NCI-H2081 (cell line): ENCODE measurements around the gene KDM5C.

ENCODE experiments used
- DNase-seq, 2 experiments: peaks; one replicate each; lab custom pipeline; 2025; lab: John Stamatoyannopoulos, UW

KDM5C gene

GRCh38 chrX:53224860-53225797 is at the start of gene KDM5C:
TSS of gene KDM5C (minus strand) at chrX:53225207. CDS start at chrX:53224889, 318 bp downstream.
- peak; percentile 96 to 97 for DNase-seq

DNA sequence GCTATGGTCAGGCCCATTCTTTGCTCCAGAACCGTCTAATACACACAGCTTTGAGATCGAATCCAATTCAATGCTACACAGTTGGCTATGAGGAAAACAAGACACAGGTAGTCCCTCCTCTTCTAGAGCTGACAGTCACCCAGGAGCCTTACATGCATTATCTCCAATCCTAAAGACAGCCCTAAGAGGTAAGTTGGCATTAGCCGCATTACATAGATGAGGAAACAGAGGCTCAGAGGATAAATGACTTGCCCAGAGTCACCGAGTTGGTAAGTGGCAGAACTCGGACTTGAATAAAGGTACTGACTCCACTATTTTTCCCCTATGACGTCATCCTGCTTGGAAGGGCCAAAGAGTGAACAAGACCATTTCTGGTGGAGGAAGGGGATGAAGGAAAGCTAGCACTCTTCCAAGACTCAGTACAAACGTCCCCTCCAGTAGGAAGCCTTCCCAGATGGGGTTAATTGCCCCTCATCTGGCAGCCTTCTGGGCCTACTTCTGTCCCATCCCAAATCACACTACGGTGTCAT is 47.9 kb upstream of the KDM5C start:
- DNase-seq: no peak

GRCh38 chrX:53269536-53270107 is 44.6 kb upstream of the KDM5C start:
- no peak for DNase-seq

DNA sequence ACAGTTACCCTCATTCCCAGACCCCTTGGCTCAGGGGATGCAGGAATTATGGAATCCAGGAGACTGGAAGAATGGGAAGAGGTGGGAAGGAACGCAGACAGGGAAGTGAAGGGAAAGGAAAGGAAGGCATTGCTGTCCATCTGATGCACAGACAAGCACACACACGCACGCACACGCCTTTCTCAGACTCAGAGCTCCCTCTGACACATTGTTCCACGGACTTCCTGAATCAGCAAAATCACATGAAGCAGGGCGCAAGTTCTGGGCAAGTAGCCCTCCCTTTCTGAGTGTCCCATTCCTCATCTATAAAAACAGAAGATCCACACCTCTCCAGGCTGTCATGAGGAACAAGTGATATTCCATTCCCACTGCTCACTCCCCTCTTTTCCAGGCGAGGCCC is 43.2 kb upstream of the KDM5C start:
- no peak for DNase-seq

DNA sequence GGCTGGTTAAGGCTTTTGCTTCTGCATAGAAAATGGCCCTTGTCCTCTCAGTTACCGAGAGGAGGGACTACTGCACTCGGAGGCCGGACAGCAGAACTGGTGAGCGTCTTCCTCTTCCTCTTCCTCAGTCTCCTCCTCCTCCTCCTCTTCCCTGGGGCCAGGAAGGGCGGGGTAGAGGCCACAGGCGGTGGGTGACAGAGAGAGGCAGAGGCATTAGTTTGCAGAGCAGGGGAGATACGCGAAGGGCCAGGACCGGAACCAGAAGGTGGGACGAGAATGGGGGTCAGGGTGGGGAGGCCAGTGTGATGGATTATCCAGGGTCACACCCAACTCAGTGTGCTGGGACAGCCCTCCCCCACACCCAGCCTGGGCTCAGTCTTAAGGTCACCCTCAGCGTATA is 41.9 kb upstream of the KDM5C start:
- DNase-seq: no peak

GRCh38 chrX:53265771-53266574 is 41.0 kb upstream of the KDM5C start:
- DNase-seq: no peak

GRCh38 chrX:53263597-53264094 is 38.6 kb upstream of the KDM5C start:
- no peak for DNase-seq

GRCh38 chrX:53262918-53263394 is 37.9 kb upstream of the KDM5C start:
- DNase-seq: no peak

DNA sequence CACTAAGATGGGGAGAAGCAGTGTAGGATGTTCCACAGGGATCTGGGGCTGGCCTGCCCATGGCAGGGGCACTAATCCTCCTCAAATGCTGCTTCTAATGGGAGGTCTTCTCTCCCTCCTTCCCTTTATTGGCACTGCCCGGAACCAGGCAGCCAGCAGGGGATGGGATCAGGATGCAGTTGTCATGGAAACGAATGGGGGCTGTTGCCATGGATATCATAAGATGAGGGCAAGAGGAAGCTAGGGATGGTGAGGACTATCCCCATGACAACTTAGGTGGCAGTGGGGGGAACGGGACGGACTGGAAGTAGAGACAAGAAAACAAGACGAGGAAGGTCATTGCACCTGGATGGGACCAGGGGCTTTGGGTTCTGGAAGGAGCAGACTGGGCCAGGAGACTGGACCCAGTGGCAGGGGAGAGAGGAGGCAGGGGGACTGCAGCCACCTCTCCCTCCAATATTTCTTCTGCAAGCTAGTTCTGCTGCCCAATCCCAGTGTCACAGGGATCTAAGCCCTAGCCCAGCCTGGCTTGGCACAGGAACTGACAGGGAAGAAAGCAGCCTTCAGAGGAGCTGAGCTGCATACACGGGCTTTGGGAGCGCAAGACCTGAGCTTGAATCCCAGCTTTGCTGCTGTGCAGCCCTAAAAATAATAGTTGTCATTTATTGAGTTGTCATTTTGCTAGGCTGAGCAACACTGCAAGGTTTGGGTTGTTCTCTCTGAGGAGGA is 37.3 kb upstream of the KDM5C start:
- no peak for DNase-seq

DNA sequence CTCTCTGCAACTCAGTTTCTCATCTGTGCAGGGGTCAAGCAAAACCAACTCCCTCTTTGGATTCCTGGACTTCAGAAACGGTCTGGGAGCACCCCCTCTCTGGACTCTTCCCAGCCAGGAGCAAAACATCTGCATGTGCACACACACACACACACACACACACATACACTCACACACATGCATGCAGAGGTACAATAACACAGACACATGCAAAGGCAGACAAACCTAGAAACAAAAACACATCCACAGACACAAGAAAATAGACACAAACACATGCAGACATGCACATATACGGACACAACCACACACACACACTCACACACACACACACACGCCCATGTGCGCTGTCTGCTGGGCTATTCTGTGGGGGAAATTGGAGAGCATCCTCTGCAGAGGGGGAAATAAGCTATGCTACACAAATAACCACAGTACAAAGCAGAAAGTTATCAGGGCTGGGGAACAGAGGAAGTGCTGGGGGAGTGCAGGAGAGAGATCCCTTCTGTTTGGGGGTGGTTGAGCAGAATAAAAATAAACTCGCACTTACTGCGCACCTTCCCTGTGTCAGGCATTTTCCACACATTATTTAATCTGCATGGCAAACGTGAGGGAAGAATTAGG is 36.5 kb upstream of the KDM5C start:
- DNase-seq: no peak

DNA sequence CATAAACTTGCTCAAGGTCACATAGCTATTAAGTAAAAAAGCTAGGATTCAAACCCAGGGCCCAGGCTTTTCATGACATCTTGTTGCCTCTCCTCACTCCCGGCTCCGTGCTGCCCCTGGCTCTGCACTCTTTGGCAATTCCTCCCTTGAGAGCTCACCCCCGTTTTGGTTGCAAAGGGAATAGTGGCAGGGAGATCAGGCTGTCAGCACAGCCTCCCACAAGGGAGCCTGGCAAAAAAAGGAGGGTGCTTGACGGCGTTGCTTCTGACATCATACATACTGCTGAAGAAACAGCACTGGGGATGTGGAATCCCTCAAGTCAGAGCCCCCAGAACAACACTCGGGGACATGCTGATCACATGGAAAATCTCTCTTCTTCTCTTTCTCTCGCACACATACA is 35.8 kb upstream of the KDM5C start:
- no peak for DNase-seq

GRCh38 chrX:53257670-53258423 is 32.8 kb upstream of the KDM5C start:
- no peak for DNase-seq

DNA sequence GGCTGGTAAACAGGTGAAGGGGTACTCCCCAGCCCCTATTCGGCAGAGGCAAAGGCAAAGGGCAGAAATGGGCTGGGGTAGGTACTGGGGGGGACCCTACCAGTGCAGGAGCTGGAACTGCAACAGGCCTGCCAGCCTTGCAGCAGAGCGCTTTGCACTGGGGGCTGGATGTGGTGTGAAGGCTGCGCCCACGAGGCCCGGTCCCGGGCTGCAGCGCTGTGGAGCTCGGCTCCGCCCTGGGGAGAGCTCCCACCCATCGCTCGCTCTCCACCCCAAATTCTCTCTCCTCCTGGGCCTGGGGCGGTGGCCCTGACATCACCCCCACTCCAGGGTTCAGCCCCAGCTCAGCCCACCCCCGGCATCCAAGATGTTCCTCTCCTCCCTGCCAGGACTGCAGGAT is 32.2 kb upstream of the KDM5C start:
- no peak for DNase-seq

DNA sequence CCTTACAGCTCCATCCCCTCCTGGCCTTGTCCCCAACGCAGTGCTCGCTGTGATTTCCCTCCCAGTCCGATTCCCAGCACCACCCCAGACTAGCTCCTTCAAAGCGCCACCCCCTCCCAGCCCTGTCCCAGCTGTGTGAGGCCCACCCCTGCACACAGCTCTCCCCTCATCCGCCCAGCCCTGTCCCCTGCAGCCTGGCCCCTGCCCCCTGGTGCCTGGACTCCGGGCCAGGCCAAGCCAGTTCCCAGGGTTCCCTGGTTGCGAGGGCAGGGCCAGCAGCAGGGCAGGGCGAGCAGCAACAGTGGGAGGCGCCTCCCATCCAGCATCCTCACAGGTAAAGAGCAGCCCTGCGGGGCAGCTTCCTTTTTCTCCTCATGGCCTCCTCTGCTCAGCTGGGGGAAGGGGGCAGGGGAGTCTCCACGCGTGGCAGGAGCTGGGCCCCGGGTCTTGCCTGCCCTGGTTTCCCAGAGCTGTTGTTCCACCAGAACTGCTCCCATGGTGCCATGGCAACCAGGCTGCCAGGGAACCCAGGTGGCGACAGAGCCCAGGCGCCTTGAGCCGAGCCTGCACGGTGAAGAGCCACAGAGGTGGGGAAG is 31.5 kb upstream of the KDM5C start:
- no peak for DNase-seq

GRCh38 chrX:53255738-53256191 is 30.8 kb upstream of the KDM5C start:
- DNase-seq: no peak

GRCh38 chrX:53254570-53255461 is 29.8 kb upstream of the KDM5C start:
- DNase-seq: no peak

- DNase-seq: no peak
Measured at GRCh38 chrX:53253293-53254020, 28.4 kb upstream of the KDM5C start.

GRCh38 chrX:53251307-53251706 is 26.3 kb upstream of the KDM5C start:
- DNase-seq: no peak
